Stimulated activated CD8-positive, alpha-beta memory T cell treated with anti-CD3 and anti-CD28 coated beads, Interleukin-4, amount 100 ng/mL, for 1 hour (primary cell): ENCODE data around the gene VTCN1.
"Not testable (repeated sequence)": the region's sequence is repeated elsewhere in the genome, so short reads cannot be mapped to it uniquely, and the experiment has no call there.

Source experiments
- DNase-seq, 2 donors: peaks; one replicate each; pipeline ENCODE4 v3.0.0-alpha.2; 2020; ENCODE audit warnings: low read depth in 2 of 2, low spot score in 1 of 2

The VTCN1 gene

GRCh38 chr1:117128323-117129079, 82.2 kb downstream of the VTCN1 start:
- no peak for DNase-seq

GRCh38 chr1:117127795-117128194, 82.9 kb downstream of the VTCN1 start:
- DNase-seq, result no peak

- DNase-seq, result no peak
Observed at GRCh38 chr1:117124661-117125060, 86.1 kb downstream of the VTCN1 start.

GRCh38 chr1:117123274-117123673, 87.5 kb downstream of the VTCN1 start:
- DNase-seq, result no peak

GRCh38 chr1:117122330-117123025, 88.2 kb downstream of the VTCN1 start:
- DNase-seq, result no peak

GRCh38 chr1:117121589-117122329, 89.0 kb downstream of the VTCN1 start, which contains the start of gene TRIM45:
TSS of gene TRIM45 (minus strand) at chr1:117121749. CDS start at chr1:117121201, 548 bp downstream.
- DNase-seq, result peak; percentile 56 to 62

GRCh38 chr1:117120774-117121588, 89.7 kb downstream of the VTCN1 start:
- DNase-seq, result no peak

- DNase-seq, result not testable (repeated sequence)
Observed at GRCh38 chr1:117119144-117119543, 91.6 kb downstream of the VTCN1 start.

- no peak for DNase-seq
Observed at GRCh38 chr1:117118137-117118536, 92.6 kb downstream of the VTCN1 start.

GRCh38 chr1:117117697-117118096, 93.0 kb downstream of the VTCN1 start:
- DNase-seq, result no peak

- DNase-seq, result no peak
Observed at GRCh38 chr1:117116784-117117130, 94.0 kb downstream of the VTCN1 start.

GRCh38 chr1:117116090-117116783, 94.5 kb downstream of the VTCN1 start:
- DNase-seq, result no peak

- DNase-seq, result no peak
Observed at GRCh38 chr1:117114877-117115276, 95.8 kb downstream of the VTCN1 start.

- DNase-seq, result no peak
Observed at GRCh38 chr1:117113199-117113598, 97.5 kb downstream of the VTCN1 start.

GRCh38 chr1:117112047-117112717, 98.5 kb downstream of the VTCN1 start:
- no peak for DNase-seq

- DNase-seq, result no peak
Observed at GRCh38 chr1:117110774-117111173, 100.0 kb downstream of the VTCN1 start.

- DNase-seq, result no peak
Observed at GRCh38 chr1:117107364-117107763, 103.4 kb downstream of the VTCN1 start.

GRCh38 chr1:117106478-117106877, 104.2 kb downstream of the VTCN1 start:
- DNase-seq, result no peak

- no peak for DNase-seq
Observed at GRCh38 chr1:117105722-117106121, 105.0 kb downstream of the VTCN1 start.

- no peak for DNase-seq
Observed at GRCh38 chr1:117104986-117105385, 105.7 kb downstream of the VTCN1 start.
